ENCODE data around the gene TMEM252. TPM values are rescaled to one million over a fixed set of nuclear protein-coding genes. Genes with fewer than 3 reads are reported as not detected.

TMEM252 gene
- polyA plus RNA-seq, 1 donor (not counting 4 experiments of a cell fraction or from before 2014, with no cell fraction given), result not detected

GRCh38 chr9:68492806-68493205 is 47.9 kb downstream of the TMEM252 start:
- dilution Hi-C loops (cut with MboI; ENCODE audit: extremely low pct_ligation_motif_present, low sequenced_read_pairs), result no loop called here
- no peak overlapping the region for H3K4me3 ChIP-seq (ENCODE audit: control insufficient read depth in 2 of 3, extremely low read depth in 1 of 3, insufficient read depth in 2 of 3, low read depth in 1 of 3, low read length in 3 of 3)
- no peaks in the 10 kb centered on the region for H4K20me1 ChIP-seq (ENCODE audit: control insufficient read depth, extremely low read depth, insufficient read depth, low read length)
- no peaks in the 10 kb centered on the region for H3K36me3 ChIP-seq (ENCODE audit: control insufficient read depth in 2 of 2, extremely low read depth in 1 of 2, insufficient read depth in 2 of 2, low read length in 2 of 2)
- TF ChIP-seq EZH2 (IDR thresholded peaks at IDR 0.05; ENCODE audit: low read length) (no peak), CTCF (optimal IDR thresholded peaks at IDR 0.05 in 1 of 3, IDR thresholded peaks at IDR 0.05 in 1 of 3, conservative IDR thresholded peaks at IDR 0.05 in 1 of 3; ENCODE audit: extremely low read depth in 1 of 3, insufficient read depth in 2 of 3, low read length in 3 of 3) (no peak)
- H3K27ac ChIP-seq (ENCODE audit: control insufficient read depth, insufficient read depth, low read length), result no peak overlapping the region
- FAIRE-seq, result no peak
- H3K9me1 ChIP-seq (ENCODE audit: control insufficient read depth, extremely low read depth, insufficient read depth, low read length), result no peaks in the 10 kb centered on the region
- H3K9me3 ChIP-seq (ENCODE audit: control insufficient read depth, low read depth, low read length), result no peaks in the 10 kb centered on the region
- H3K27me3 ChIP-seq (ENCODE audit: control insufficient read depth, extremely low read depth, insufficient read depth, low read length), result no peaks in the 10 kb centered on the region
- no peak overlapping the region for H3K4me2 ChIP-seq (ENCODE audit: control insufficient read depth, extremely low read depth, insufficient read depth, low read depth, low read length)
- no peak for DNase-seq (ENCODE audit: low read depth, low spot score)
- no peak overlapping the region for H3K9ac ChIP-seq (ENCODE audit: control insufficient read depth, extremely low read depth, insufficient read depth, low read length)
- H3K4me1 ChIP-seq (ENCODE audit: control insufficient read depth, extremely low read depth, insufficient read depth, low read length), result no peaks in the 10 kb centered on the region
- H2AFZ ChIP-seq (ENCODE audit: control insufficient read depth, low read length), result no peak overlapping the region
- no peaks in the 10 kb centered on the region for H3K79me2 ChIP-seq (ENCODE audit: control insufficient read depth, insufficient read depth, low read length)

- FAIRE-seq (no peak), DNase-seq (ENCODE audit: low read depth, low spot score) (no peak)
- H3K9ac ChIP-seq (ENCODE audit: control insufficient read depth, extremely low read depth, insufficient read depth, low read length), result no peak overlapping the region
- H4K20me1 ChIP-seq (ENCODE audit: control insufficient read depth, extremely low read depth, insufficient read depth, low read length), result no peaks in the 10 kb centered on the region
- no peaks in the 10 kb centered on the region for H3K36me3 ChIP-seq (ENCODE audit: control insufficient read depth in 2 of 2, extremely low read depth in 1 of 2, insufficient read depth in 2 of 2, low read length in 2 of 2)
- H3K9me1 ChIP-seq (ENCODE audit: control insufficient read depth, extremely low read depth, insufficient read depth, low read length), result no peaks in the 10 kb centered on the region
- no peak overlapping the region for H2AFZ ChIP-seq (ENCODE audit: control insufficient read depth, low read length)
- H3K79me2 ChIP-seq (ENCODE audit: control insufficient read depth, insufficient read depth, low read length), result no peaks in the 10 kb centered on the region
- H3K4me2 ChIP-seq (ENCODE audit: control insufficient read depth, extremely low read depth, insufficient read depth, low read depth, low read length), result no peak overlapping the region
- H3K27ac ChIP-seq (ENCODE audit: control insufficient read depth, insufficient read depth, low read length), result no peak overlapping the region
- dilution Hi-C loops (cut with MboI; ENCODE audit: extremely low pct_ligation_motif_present, low sequenced_read_pairs), result no loop called here
- H3K27me3 ChIP-seq (ENCODE audit: control insufficient read depth, extremely low read depth, insufficient read depth, low read length), result no peaks in the 10 kb centered on the region
- TF ChIP-seq CTCF (optimal IDR thresholded peaks at IDR 0.05 in 1 of 3, IDR thresholded peaks at IDR 0.05 in 1 of 3, conservative IDR thresholded peaks at IDR 0.05 in 1 of 3; ENCODE audit: extremely low read depth in 1 of 3, insufficient read depth in 2 of 3, low read length in 3 of 3), result no peak
- no peak for TF ChIP-seq EZH2 (IDR thresholded peaks at IDR 0.05; ENCODE audit: low read length)
- H3K9me3 ChIP-seq (ENCODE audit: control insufficient read depth, low read depth, low read length), result no peaks in the 10 kb centered on the region
- H3K4me1 ChIP-seq (ENCODE audit: control insufficient read depth, extremely low read depth, insufficient read depth, low read length), result no peaks in the 10 kb centered on the region
- no peak overlapping the region for H3K4me3 ChIP-seq (ENCODE audit: control insufficient read depth in 2 of 3, extremely low read depth in 1 of 3, insufficient read depth in 2 of 3, low read depth in 1 of 3, low read length in 3 of 3)
Observed at GRCh38 chr9:68489646-68490045, 51.0 kb downstream of the TMEM252 start.
